RCC 7860 (cell line): Measurements from ENCODE around the gene ARHGAP44.
"Not testable (repeated sequence)": the region's sequence is repeated elsewhere in the genome, so short reads cannot be mapped to it uniquely, and the experiment has no call there.

ENCODE experiments used
- DNase-seq: peaks from one replicate; pipeline ENCODE4 v3.0.0-alpha.2; 2015; ENCODE audit warnings: low spot score
- FAIRE-seq: peaks from 2 replicates; lab custom pipeline; 2012; peaks lifted over from hg19 to GRCh38; lab: Jason Lieb, UNC

ARHGAP44 gene

DNA sequence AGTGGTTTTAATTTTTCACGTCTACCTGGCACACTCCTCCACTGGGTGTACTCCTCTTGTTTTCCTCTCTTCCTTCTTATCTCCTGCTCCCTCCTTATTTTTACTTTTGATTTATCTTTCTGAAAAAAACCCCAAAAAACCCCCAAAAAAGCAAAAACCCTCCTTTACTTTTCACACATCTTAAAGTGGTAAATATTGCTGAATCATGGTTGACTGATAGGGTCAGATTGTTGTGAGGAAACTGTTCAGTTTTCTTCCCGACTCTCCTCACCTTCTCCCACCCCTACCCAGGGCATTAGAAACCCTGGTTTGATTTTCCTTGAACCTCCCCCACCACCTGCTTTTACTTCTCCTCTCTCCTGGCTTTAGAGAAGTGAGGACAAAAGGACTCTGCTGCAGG is 25.4 kb downstream of the ARHGAP44 start:
- FAIRE-seq = no peak

DNA sequence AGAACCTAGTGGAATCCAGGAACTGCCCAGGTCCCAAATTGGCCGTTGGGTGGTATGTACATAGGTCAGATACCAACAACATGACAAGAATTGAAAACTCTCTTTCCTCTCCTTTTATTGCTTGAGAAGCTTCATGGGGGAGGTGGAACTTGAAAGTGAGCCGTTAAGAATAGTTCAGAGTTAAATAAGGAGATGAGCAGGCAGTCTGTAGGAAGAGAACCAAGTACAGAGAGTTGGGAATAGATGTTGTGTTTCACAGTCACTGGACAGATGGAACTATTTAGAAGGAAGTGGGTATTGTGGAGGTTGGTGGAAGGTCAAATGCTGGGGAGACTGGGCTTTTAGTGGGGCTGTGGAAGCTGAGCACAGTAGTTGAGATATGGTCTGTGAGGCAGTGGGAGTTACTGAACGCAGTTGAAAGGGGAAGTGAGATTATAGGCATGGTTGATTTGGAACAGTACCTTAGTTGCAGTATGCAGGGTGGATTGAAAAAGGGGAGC is 26.4 kb downstream of the ARHGAP44 start:
- DNase-seq = no peak
- FAIRE-seq = no peak

More for the DNA sequence above, 25.4 kb downstream of the ARHGAP44 start:
- DNase-seq = no peak

DNA sequence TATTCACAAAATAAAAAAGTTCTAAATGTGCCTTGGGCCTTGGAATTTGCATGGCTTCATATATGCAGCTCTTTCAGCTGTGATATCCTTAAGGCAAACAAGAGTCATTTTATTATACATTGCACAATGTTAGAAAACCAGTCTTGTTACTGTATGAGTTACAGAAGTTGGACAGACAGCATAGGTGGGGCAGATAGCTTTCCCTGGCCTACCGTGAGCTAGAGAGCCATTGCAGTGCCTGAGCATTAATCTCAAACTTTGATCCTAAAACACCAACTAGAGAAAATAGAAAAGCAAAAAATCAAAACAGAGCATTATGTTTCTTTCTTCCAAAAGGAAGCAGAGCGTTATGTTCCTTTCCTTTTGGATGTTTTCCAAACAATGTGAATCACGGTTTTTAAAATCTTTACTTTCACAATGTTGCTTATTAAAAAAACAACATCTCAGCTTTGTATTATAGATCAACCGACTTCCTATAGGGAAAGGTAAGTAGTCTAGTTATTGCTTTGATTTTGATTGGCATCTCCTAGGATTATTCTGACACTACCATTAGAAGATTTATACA is 32.2 kb downstream of the ARHGAP44 start:
- DNase-seq = no peak
- no peak for FAIRE-seq

DNA sequence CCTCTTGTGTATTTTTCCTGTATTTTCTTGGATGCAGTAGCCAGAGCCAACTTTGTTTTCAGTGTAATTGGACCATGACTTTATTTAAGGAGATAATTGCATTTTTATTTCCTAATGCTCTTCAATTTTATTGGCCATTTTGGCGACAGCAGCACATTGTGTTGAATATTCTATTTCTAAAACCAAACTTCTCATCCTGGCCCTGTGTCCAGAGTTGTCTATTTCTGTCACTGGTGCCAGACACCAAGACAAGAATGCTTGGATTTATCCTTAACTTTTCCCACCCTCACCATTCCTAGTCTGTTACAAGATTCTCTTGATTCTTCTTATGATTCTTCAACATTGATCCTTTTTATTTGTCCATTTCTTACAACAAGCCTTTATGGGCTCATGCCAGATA is 37.1 kb downstream of the ARHGAP44 start:
- FAIRE-seq = no peak
- DNase-seq = no peak

DNA sequence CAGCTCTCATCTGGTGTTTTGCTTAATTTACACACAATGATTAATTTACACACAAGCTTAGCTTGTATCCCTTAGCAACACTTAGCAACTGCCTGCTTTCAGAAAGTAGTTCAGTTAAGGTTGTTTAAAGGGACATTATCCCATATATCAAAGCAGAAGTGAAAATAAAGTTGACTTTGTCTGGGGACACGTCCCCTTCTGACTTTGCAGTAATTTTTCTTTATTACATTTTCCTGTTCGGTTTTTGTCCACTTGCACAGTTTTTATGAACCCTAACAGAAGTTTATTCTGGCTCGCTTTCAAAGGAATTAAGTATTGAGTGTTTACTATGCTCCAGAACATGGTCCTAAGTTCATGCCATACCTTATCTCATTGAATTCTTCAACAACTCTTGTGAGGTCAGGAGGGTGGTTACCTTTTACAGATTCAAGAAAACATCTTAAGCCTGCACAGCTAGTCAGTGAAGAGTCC is 41.5 kb downstream of the ARHGAP44 start:
- FAIRE-seq (no peak), DNase-seq (no peak)

DNA sequence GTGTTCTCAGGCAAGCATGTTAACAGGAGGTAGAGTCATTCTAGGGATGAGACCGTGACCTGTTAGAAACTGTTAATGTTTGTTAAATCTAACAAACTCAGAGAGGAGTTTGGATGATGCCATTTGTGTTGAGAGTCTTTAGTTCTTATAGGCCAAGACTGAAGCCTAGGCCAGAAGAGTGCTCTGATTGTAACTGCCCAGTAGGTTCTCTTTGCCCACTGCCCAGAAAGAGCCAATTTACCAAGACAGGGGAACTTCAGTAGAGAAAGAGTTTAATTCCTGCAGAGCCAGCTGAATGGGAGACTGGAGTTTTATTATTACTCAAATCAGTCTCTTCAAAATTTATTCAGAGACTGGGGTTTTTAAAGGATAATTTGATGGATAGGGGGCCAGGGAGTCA is 42.5 kb downstream of the ARHGAP44 start:
- no peak for FAIRE-seq
- no peak for DNase-seq

DNA sequence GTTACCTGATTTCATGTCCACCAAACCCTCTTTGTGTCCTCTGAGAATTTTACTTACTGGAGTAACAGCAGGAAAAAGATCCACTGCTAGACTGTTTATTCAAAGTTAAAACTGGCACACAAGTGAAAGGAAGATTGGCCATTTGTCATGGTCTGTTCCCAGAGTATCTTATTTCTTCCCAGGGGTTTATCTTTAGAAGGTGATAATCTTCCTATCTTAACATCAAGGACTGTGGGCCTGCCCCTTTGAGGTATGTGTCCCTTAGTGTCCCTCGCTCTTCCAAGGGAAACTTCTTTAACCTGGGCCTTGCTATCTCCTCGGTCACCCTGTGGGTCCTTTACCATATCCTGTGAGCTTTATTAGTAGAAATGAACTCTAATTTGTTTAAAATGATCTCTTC is 49.7 kb downstream of the ARHGAP44 start:
- FAIRE-seq (no peak), DNase-seq (no peak)

DNA sequence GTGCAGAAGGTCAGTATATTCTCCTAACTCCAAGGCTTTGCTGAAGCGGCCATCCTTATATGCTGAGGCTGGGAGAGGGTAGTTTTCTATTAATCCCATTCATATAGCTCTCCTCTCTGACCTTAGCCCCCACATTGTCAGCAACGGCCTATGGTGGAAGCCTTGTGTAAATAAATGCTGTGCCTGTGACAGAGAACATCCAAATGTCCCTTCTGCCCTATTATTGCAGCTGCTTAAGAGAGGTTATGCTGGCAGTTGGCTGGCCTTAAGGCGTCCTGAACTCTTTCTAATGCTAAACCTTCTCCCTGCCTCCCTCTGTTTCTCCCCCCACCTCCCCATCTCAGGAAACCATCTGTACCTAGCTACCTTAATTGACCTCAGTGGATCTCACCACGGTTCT is 53.6 kb downstream of the ARHGAP44 start:
- FAIRE-seq (no peak), DNase-seq (no peak)

DNA sequence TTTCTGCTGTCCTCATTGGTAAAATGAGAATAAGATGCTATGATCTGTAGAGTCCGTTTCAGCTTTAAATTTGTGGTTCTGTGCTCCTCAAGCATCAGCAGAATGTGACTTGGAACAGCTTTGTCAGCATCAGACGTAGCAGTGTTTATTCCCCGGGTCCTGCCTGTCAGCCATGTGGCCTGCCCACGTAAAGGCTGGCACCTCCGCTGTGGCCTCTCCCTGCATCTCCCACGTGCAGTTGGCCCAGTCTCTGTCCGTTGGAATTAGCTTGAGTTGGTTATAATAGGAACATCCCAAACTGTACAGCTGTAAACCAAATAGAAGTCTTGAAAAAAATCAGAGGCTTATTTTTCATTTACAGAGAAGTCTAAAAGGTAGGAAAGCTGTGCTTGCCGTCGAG is 61.7 kb downstream of the ARHGAP44 start:
- no peak for DNase-seq
- no peak for FAIRE-seq

DNA sequence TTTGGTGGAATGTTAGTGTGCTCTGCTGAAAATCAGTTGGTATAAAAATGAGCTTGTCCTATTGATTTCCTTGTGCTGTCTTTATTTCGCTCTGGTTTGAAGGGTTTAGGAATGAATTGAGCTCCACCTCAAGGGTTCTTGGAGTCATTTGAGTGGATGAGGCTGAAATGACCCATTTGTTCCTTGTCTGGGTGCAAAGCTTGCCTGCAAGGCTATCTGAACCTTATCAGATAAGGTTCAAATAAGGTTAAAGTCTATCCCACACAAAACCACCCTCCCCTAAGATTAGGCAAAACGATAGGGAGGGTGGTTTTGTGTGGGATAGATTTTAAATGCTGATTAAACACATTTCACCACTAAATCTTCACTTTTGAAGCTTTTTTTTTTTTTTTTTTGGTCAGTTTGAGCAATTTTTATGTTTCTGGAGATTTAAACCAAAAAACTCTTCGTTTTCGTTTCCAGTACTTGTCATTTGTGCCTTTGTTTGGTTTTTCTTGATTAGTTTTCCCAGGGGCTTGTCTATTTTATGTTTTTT is 62.7 kb downstream of the ARHGAP44 start:
- FAIRE-seq = no peak
- DNase-seq = no peak

DNA sequence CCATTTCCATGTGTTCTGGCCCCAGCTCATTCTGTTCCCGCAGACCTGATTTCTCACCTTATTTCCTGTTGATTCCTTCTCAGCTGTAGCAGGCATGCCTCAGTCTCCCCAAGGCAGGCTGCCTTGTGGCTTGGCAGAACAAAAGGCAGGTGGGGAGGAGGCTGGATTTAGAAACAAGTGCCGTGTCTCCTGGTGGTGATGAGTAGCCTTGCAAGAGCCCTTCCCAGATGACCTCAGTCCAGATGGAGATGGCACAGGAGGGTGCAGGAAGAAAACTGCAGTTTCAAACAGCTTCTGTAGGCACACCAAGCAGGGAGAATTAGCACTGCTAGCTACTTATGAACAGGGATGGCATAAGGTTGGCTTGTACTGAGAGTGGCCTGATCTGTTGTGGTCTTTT is 64.6 kb downstream of the ARHGAP44 start:
- DNase-seq (no peak), FAIRE-seq (no peak)

DNA sequence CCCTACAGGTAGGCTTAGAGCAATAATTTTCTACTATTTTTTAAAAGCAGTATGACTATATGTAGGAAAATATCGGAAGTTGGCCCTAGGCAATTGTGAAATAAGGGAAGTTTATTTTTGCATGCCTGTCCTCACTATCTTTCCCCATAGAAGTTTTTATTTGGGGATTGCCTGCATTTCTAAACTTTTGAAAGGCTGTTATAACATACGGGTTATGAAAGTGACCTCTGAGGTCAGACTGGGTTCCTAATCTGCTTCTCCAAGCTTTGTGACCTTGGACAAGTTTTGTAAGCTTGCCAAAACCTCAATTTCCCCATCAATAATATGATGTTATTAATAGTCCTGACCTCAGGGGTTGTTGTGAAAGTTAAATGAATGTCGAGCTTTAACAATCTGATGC is 67.1 kb downstream of the ARHGAP44 start:
- FAIRE-seq (no peak), DNase-seq (no peak)

DNA sequence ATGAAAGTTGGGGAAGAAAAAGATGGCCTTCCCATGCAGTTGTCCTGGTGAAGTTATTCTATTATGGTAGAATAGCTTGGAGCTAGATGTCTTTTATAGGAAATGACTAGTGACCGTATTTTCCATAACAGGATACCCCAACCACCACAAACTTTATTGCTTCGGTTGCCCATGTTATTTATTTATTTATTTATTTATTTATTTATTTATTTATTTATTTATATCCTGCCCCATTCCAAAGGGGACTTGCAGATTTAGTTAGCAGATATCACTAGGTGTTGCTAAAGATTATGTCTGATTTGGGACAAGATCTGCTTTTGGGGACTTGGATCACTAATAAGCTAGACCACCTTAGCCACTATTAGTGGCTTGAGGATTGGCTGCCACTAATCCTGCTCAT is 68.3 kb downstream of the ARHGAP44 start:
- DNase-seq (no peak), FAIRE-seq (no peak)

DNA sequence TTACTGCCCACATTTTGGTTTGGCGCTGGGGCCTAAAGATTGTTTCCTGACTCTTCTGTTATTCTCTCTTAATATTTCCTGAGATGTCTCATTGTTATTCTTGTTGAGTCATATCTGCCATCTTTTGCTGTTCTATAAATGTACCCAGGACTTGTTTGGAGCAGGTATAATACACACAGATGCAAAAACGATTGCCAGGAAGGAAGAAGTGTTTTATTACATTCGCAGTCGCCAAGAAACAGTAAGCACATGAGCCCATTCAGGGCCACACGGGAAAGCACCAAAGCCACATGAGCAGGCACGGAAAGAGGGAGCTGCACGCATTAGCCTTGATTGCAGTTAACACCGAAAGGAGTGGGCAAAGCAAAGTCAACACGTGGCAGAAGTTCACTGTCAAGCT is 70.2 kb downstream of the ARHGAP44 start:
- no peak for FAIRE-seq

DNA sequence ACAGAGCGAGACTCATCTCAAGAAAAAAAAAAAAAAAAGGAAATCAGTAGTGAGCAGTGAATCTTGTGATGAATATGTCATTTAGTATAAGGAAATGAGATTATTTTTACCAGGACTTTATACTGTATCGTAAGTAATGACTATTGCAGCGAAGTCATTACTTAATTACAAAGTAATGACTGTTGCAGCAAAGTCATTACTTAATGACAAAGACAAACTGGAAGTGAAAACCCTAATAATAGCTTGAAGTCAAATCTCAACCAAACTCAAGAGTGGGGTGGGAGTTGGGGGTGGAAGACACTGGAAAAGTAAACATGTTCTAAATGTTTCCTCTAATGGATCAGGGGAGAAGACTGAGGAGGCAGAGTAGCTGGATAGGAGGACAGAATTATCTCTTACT is 76.5 kb downstream of the ARHGAP44 start:
- FAIRE-seq (no peak), DNase-seq (no peak)

More for the DNA sequence above, 70.2 kb downstream of the ARHGAP44 start:
- no peak for DNase-seq

DNA sequence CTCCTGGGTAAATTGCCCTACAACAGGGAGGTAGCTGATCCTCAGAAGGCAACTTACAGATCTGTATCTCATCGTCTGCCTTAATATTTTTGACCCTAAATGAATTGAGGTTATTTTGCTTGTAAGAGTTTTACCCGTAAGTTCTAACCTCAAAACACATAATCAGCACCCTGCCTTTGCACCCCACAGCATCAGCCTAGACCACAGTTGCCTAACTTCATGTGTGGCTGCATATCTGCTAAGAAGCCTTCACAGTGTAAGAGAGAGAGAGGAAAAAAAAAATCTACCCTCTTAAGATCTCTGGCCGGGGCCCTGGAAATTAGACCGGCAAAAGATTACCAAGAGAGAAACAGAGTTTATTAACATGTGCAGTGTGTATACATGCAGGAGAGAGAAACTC is 76.9 kb downstream of the ARHGAP44 start:
- DNase-seq = no peak
- FAIRE-seq = no peak

DNA sequence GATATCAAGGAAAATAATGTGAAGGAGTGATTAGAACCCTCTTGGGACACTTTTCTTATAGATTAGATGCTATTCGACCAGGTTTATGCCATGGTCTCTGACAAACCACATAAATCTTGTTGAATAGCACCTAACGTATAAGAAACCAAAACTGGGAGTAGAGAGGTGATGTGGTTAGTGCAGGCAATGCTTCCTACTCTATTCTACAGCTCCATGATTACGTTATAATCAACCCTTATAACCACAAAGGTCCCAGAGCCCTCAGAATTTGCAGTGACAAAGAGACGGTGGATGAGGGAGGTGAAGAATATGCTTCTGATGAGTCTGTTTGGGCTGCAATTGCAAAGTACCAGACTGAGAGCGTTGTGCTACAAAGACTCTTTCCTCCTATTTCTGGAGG is 78.4 kb downstream of the ARHGAP44 start:
- DNase-seq = no peak

DNA sequence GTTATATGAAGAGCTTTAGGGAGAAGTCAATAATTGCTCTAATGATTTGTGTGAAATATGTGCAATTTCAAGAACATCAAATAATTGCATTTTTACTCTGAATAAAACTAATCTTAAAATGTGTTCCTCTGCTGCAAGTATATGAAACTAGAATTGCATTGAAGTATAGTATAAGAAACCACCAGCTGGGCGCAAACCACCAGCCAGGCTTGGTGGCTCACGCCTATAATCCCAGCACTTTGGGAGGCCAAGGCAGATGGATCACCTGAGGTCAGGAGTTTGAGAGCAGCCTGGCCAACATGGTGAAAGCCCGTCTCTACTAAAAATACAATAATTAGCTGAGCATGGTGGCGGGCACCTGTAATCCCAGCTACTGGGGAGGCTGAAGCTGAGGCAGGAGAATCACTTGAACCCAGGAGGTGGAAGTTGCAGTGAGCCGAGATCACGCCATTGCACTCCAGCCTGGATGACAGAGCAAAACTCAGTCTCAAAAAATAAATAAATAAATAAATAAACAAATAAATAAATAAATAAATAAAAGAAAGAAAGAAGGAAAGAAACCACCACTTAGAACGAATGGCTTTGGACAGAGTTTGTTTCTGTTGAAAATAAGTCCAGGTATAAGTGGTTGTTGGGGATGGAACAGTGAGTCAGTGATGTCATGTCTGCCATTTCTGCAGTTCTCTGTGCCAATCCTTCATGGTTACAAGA is 84.3 kb downstream of the ARHGAP44 start:
- DNase-seq, FAIRE-seq: not testable (repeated sequence)

More for the DNA sequence above, 78.4 kb downstream of the ARHGAP44 start:
- FAIRE-seq = no peak

DNA sequence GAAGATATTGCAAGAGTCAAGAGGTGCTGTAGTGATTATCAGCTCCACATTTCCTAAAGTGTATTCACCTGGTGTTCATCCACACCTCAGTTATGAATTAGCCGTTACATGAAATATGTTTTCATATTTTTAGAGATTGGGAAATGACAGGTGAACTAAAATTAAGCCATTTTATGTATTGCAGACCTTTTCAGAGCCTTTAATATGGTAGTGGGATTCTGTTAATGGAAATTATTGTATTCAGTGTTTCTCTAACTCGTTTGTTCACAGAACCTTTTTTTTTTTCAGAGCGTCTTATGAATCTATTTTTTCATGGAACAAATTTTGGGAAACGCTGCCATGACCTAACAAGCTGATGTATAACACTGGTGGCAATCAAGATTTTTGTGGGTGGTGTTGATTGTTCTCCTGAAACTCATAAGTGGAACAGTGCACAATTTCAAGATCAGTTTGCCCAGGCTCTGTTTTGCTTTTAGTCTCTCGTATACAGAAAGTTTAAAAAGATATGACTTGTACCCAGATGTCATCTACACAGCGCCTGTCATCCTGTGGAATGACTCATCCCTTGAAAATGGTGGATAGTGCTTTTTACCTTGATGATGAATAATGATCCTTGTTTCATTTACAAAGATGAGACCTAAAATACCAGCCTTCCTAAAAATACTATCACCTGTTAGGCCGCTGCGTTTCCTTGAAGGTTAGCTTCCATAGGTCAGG is 88.8 kb downstream of the ARHGAP44 start:
- DNase-seq (no peak), FAIRE-seq (no peak)

DNA sequence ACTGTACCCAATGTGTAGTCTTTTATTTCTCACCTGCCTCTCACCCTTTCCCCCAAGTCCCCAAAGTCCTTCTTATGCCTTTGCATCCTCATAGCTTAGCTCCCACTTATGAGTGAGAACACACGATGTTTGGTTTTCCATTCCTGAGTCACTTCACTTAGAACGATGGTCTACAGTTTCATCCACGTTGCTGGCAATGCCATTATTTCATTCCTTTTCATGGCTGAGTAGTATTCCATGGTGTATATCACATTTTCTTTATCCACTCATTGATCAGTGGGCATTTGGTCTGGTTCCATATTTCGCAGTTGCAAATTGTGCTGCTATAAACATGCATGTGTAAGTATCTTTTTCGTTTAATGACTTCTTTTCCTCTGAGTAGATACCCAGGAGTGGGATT is 89.8 kb downstream of the ARHGAP44 start:
- not testable (repeated sequence) for FAIRE-seq, DNase-seq

DNA sequence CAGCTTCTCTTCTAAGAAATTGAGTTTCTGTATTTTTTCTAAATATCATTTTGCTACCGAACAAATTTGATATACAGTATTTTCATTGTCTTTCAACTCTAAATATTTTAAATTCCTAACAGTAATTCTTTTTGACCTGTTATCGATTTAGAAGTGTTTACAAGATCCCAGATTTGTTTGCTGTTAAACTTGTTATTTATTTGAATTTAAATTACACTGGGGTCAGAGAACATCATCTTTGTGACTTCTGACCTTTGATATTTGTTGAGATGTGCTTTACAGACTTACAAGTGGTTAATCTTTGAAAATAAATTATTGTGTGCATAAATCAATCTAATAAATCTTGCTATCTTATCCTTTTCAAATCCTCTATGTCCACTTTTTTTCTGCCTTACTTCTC is 94.2 kb downstream of the ARHGAP44 start:
- FAIRE-seq (no peak), DNase-seq (no peak)

DNA sequence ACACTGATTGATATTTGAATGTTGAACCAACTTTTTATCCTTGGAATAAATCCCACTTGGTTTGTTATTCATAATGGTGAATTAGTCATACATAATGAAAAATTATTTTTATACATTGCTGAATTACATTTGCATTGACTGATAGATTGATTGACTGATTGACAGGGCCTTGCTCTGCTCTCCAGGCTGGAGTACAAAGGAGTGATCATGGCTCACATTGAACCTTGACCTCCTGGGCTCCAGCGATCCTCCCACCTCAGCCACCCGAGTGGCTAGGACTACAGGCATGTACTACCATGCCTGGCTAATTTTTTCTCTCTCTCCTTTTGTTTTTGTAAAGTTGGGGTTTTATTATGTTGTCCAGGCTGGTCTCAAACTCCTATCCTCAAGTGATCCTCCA is 97.8 kb downstream of the ARHGAP44 start:
- FAIRE-seq (no peak), DNase-seq (no peak)
